OCI-M2 (cell line): ENCODE data around the gene FAS.

Experiments
- DNase-seq: peaks from one replicate; lab custom pipeline; 2025; ENCODE audit not compliant: unreplicated experiment; lab: John Stamatoyannopoulos, UW

FAS gene

DNA sequence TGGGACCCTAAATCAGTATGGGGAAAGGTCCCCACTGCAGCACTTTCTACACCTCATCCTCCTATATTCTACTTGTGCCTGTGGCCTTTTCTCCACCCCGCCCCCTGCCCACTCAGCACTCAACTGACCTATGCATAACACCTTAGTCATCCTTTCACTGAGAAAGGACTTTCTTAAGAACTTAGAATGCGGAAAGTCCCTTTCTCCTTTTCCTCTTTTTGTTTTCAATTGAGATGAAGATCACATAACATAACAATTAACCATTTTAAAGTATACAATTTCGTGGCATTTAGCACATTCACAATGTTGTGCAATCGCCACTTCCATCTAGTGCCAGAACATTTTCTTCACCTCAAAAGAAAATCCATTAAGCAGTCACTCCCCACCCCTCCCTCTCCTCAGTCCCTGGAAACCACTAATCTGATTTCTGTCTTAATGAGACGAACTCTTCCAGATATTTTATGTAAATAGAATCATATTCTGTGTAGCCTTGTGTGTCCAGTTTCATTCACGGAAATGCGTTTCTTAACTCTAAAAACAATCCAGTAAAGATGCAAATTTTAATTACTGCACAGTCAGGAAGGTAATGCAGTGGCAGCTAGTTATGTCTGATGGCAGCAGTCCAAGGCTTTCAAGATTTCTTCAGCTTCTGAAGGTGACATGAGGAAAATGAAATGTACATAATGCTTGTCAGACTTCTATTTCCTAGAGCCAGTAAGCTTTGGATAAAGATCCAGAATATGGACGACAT is 41.7 kb downstream of the FAS start:
- no peak for DNase-seq

DNA sequence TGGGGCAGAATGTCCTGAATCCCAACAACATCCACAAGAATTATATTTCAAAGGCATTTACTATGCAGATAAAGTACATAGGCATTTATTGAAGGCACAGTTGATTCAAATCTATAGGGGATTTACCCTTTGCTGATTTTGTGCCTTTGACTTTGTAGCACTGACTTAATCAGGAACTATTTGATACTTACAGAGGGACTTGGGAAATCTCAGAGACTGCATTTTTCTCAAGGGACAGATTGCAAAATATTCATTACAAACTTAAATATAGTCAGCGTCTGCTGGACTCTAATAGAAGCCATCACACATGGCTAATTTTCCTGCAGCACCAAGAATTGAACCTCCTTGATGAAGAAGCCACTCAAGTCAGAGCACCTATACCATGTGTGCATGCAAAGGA is 44.9 kb downstream of the FAS start:
- DNase-seq = no peak

DNA sequence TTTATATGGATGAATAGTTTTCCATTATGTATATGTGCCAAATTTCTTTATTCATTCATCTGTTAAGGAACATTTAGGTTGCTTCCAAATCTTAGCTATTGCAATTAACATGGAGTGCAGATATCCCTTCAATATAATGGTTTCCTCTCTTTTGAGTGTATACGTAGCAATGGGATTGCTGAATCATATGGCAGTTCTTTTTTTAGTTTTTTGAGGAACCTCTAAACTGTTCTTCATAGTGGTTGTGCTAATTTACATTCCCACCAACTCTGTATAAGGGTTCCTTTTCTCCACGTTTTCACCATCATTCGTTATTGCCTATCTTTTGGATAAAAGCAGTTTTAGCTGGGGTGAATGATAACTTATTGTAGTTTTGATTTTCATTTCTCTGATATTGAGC is 46.5 kb downstream of the FAS start:
- no peak for DNase-seq

DNA sequence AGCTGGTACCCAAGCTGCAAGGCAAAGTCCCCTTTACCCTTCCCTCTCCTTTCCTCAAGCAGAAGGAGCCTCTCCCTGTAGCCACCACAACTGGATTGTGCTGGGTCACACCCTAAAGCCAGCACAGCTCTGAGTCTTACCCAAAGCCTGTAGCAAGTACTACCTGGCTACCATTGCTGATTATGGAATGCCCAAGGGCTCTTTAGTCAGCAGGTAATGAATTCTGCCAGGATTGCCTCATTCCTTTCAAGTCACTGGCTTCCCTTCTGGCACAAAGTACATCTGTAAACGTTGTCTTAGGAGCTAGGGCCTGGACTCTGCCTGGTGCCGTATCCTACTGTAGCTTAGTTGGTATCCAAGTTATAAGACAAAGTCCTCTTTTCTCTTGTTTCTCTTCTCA is 52.0 kb downstream of the FAS start:
- no peak for DNase-seq

DNA sequence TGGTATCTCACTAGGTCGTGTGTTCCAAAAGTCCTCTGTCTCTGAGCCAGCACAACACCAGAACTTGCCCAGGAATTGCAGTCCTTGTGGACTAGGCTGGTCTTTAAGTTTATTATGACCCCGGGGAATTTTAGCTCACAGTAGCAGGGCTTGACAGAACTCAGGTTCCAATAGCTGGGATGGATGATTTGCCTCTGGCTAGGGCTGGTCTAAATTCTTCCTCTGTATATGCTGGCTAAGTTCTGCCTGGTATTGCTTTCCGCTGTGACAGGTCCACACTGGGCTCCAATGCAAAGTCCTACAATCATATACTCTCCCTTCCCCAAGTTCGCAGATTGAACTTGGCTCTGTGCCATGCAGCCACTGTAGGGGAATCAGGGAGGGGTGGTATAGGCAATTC is 52.5 kb downstream of the FAS start:
- no peak for DNase-seq

DNA sequence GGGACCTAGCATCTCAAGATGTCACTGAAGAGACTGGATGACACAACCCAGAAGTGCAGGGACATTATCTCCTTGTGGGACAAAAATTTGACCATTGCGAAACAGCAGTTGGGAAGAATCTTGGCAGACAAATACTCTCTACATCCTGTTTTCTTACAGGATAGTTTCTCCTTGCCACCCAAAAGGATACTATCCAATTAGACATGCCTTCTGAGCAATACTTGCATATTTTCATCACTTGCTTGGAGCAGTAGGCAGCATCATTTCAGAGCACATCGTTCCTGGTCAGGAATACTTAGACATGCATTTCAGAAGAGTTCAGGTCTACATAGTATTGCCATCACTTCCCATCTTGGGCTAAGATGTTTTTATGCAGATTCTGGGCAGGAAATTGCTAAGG is 56.8 kb downstream of the FAS start:
- DNase-seq = no peak

DNA sequence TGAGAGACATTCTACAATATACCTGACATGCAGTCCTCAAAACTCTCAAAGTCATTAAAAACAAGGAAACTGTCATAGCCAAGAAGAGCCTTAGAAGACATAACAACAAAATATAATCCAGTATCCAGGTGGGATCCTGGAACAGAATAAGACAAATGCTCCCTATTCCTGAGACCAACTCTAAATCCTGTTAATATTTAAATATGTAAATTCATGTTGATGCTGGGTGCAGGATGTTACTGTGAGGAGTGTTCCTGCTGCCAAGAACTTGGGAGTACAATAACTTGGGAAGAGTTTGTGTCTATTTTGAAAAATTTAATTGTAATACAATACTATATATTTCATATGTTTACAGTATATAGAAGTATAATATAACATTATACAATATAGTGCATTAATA is 61.0 kb downstream of the FAS start:
- no peak for DNase-seq

DNA sequence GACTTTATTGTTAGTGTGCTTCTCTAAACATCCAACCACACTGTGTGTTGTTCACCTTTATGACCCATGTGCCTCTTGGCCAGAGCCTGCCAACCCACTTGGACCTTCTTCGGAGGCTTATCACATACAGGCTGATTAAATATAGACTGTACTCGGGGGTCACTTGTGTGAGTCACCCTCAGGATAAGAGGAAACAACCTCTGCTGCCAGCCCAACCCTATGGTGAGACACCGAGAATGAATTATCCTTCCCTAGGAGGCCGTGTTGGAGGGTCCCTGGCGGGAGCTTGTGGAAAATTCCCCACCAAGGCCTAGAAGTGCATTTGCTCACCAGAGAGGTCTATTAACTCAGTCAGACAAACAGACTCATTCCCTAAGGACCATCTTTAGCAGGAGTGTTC is 63.0 kb downstream of the FAS start:
- DNase-seq = no peak

DNA sequence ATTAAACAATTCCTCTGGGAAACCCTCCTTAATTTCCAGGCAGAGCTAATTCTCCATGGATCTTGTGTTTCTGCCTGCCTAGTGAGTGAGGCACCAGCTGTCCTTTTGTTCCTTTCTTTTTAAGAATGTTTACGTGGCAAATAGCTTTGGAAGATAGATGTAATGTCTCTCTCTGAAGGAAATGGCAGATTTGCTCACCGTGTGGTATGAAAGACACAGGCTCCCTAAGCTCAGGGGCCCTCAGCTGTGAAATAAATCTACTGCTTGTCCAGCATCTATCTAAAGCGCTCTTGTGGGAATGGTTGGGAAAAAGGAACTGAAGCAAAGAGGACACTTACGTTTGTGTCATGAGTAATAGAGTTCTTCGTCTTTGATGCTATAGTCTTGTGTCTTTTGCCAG is 64.6 kb downstream of the FAS start:
- DNase-seq = no peak

DNA sequence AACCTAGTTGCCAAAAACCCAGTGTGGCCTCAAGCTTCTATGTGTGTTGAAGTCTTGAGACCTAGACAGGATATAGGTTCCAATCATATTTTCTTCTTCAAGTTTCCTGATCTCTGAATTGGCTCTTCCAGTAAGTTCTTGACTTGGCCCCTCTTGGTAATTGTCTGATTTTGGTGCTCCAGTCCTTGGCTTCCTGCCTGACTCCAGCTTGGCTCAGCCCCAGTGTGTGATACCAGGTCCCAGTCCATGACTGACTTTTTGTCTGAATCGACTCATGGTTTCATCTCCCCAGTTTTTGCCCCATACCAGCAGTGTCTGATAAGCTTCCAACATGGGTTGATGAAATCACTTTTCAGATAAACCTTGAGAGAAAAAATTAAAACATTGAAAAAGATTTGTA is 72.3 kb downstream of the FAS start:
- no peak for DNase-seq

DNA sequence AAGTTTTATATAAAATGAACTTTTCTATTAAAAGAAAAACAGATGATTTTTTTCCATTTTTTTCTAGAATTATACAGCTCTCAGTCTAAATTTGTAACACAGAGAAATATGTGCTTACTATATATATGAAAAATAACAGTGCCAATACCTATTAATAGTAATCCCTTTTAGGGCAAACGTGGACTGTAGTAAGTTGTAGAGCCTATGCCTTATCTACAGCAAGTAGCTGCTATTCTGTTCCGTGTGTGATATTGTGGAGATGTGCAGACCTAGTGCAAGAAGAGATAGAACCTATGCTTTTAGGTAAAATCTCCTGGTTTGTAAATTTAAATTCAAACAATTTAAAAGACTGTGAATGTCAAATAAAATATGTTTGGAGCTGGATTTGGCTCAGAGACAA is 72.9 kb downstream of the FAS start:
- no peak for DNase-seq

DNA sequence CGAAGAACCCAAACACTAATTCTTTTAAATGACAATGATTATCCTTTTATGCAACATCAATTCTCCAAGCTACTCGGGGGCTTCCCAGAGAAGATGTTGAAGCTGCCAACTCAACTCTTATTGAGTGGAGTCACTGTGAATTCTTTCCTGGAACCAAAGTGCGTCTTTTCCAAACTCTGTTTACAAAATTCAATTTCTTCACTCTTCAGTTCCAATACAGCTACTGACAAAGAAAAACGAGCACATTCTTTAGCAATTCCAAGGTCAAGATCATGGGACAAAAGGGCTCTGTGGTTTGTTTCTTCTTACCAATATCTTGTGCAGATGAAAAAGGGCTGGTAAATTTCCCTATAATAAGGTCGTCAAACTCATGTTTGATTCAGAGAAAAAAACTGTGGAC is 74.2 kb downstream of the FAS start:
- DNase-seq = no peak
